Loucy (cell line): ENCODE data around the gene RUNX2.

ENCODE experiments used
- EZH2phosphoT487 ChIP-seq: fragments of 200-600 bp; IDR thresholded peaks from 2 replicates; pipeline ENCODE4 v1.6.1; 2018; ENCODE audit warnings: antibody characterized with exemption, mild to moderate bottlenecking, moderate library complexity, borderline replicate concordance
- TF ChIP-seq, protein P1 (sequence below): fragments of 200-600 bp; sonication (generic); conservative IDR thresholded peaks from 2 replicates; pipeline ENCODE4 v1.5.1; 2014; ENCODE audit warnings: mild to moderate bottlenecking, antibody characterized with exemption, low read length

DNA sequence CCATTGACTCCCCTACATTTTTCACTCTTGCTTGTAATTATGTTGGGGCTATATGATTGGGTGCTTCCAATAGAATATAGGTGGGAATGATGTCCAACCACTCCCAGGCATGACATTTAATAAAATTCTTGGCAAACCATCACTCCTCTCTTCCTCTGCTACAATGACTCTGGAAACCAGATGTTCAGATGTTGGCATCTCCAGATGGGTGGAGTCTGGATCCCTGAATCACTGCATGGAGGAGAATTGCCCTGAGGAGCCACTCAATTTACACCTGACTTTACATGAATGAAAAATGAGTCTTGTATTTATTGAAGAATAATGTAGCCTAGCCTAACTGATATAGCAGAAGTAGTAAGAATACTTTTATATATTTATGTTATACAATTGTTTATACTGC, 356.3 kb downstream of the RUNX2 start:
- TF ChIP-seq, protein P1, sequence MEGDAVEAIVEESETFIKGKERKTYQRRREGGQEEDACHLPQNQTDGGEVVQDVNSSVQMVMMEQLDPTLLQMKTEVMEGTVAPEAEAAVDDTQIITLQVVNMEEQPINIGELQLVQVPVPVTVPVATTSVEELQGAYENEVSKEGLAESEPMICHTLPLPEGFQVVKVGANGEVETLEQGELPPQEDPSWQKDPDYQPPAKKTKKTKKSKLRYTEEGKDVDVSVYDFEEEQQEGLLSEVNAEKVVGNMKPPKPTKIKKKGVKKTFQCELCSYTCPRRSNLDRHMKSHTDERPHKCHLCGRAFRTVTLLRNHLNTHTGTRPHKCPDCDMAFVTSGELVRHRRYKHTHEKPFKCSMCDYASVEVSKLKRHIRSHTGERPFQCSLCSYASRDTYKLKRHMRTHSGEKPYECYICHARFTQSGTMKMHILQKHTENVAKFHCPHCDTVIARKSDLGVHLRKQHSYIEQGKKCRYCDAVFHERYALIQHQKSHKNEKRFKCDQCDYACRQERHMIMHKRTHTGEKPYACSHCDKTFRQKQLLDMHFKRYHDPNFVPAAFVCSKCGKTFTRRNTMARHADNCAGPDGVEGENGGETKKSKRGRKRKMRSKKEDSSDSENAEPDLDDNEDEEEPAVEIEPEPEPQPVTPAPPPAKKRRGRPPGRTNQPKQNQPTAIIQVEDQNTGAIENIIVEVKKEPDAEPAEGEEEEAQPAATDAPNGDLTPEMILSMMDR = no peak
- TF ChIP-seq EZH2phosphoT487 = no peak
